Endodermal cell (in vitro differentiated cells): ENCODE data around the gene ARHGAP44. TPM values are rescaled to one million over a fixed set of nuclear protein-coding genes. Genes with fewer than 3 reads are reported as not detected.

ENCODE experiments used
- DNase-seq: peaks from one replicate; pipeline ENCODE4 v3.0.0-alpha.2; 2017
- H3K27ac ChIP-seq: 2 replicates; pipeline ENCODE4 v1.5.1; 2013; ENCODE audit warnings: mild to moderate bottlenecking, low read depth, low read length, moderate library complexity
- H3K27me3 ChIP-seq: 2 replicates; pipeline ENCODE4 v1.6.1; 2013; ENCODE audit warnings: mild to moderate bottlenecking, low read length, moderate library complexity; ENCODE audit not compliant: insufficient read depth, control insufficient read depth, poor library complexity, severe bottlenecking
- H3K36me3 ChIP-seq: 2 replicates; pipeline ENCODE4 v1.7.0; 2013; ENCODE audit warnings: mild to moderate bottlenecking, low read length, moderate library complexity; ENCODE audit not compliant: control insufficient read depth, insufficient read depth
- H3K4me1 ChIP-seq: one replicate; pipeline ENCODE4 v1.7.0; 2013; ENCODE audit warnings: low read length; ENCODE audit not compliant: control insufficient read depth, insufficient read depth
- H3K4me3 ChIP-seq: 2 replicates; pipeline ENCODE4 v1.5.1; 2013; ENCODE audit warnings: mild to moderate bottlenecking, low read length, moderate library complexity
- H3K9ac ChIP-seq: 2 replicates; pipeline ENCODE4 v1.6.1; 2013; ENCODE audit warnings: mild to moderate bottlenecking, low read length, moderate library complexity; ENCODE audit not compliant: poor library complexity, severe bottlenecking; ENCODE audit errors: extremely low read depth
- H3K9me3 ChIP-seq: 2 replicates; pipeline ENCODE4 v1.6.1; 2013; ENCODE audit warnings: mild to moderate bottlenecking, low read length, moderate library complexity; ENCODE audit not compliant: control insufficient read depth
- H3K27ac Mint-ChIP-seq: 2 replicates; pipeline ENCODE4 v1.8.0; 2020; ENCODE audit warnings: mixed read lengths
- H3K27me3 Mint-ChIP-seq: 2 replicates; pipeline ENCODE4 v1.8.0; 2021; ENCODE audit warnings: mild to moderate bottlenecking, mixed read lengths; ENCODE audit not compliant: insufficient read depth
- H3K36me3 Mint-ChIP-seq: 2 replicates; pipeline ENCODE4 v1.8.0; 2020; ENCODE audit warnings: low read depth, mixed read lengths
- H3K4me1 Mint-ChIP-seq: 2 replicates; pipeline ENCODE4 v1.8.0; 2020; ENCODE audit warnings: mixed read lengths
- H3K4me3 Mint-ChIP-seq: 2 replicates; pipeline ENCODE4 v1.8.0; 2020; ENCODE audit warnings: mild to moderate bottlenecking, moderate library complexity, mixed read lengths
- H3K9me3 Mint-ChIP-seq: 2 replicates; pipeline ENCODE4 v1.8.0; 2020; ENCODE audit warnings: mild to moderate bottlenecking, mixed read lengths
- WGBS, 2 experiments: methylation state at CpG; one replicate each; pipeline versions ENCODE4 v1.1.5 to v1.1.7; 2013; ENCODE audit warnings: missing lambda C conversion rate in 2 of 2, mixed read lengths in 1 of 2; ENCODE audit not compliant: insufficient coverage in 1 of 2, insufficient read length in 1 of 2; 5-methylcytosine and 5-hydroxymethylcytosine counted together
- total RNA-seq, 2 donors: library from RNA; stranded (reverse); fragmentation: NEBNext Ultra II Directional in 1 of 2; extraction: Animal tissue kit (Norgen Biotek cat#: 25700) in 1 of 2; gene quantifications; 2 replicates in 1 of 2; 3 replicates in 1 of 2; pipeline ENCODE4 v1.2.1, GENCODE V29; 2021
- TF ChIP-seq, protein P1 (sequence below): fragments of 200-600 bp; sonication (generic); conservative IDR thresholded peaks from 2 replicates; pipeline ENCODE4 v1.5.0; 2021; ENCODE audit warnings: antibody characterized with exemption, mild to moderate bottlenecking

ARHGAP44 gene
- total RNA-seq, 2 donors from 2014 or later = 14.2 to 21.9 TPM

DNA sequence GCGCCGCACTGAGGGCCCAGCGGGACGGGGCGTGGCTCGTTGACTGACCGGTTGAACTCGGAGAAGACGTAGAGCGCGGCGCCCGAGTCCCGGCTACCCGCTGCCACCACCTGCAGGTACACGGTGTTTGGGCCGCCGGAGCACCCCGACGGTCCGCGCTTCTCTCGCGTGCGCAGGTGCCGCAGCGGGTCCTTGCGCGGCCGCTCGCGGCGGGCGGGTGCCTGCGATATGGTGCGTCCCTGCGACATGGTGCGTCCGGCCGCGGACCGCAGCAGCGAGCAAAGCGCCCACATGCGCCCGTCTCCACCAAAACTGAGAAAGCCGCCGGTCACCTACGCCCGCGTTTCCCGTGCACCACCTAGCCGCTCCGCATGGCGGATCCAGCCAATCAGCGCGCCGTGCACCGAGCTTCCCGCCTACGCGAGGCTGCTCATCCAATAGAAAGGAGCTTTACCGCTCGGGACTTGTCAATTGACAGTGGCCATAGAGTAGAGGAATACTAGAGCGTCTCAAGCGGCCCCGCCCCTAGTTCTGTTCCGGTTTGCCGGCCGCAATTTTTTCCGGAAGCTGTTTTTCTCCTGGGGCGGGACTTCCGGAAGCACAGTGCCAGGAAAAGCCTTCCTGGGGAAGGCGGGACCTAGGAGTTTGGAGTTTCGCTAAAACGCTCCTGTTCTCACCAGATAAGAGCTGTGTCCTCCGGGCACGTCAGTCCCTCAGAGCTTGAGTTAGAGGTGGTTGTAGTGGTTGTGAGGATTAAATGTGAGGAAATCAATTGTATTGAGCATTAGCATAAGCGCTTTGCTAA, 228.6 kb downstream of the ARHGAP44 start, which contains the start of gene ELAC2:
Gene ELAC2, minus strand, starts transcription at position 373 of the 805 bp plus-strand sequence. Its CDS starts 80 bp downstream, at position 293.
- Mint-ChIP-seq H3K4me3 (peak within 1 kb of the TSS; percentile 85), H3K4me1 (peaks cover 6% of the 10 kb centered on the region), H3K27me3 (no peaks in the 10 kb centered on the region), H3K36me3 (peaks cover 38% of the 10 kb centered on the region), H3K9me3 (no peaks in the 10 kb centered on the region), H3K27ac (peak within 1 kb of the TSS; percentile 97)
- peak; percentile 100 for DNase-seq
- 0 to 1% methylated on average over 36 to 79 of the region's 79 CpGs for WGBS, 2 experiments
- peak within 1 kb of the TSS; percentile 47 for H3K27ac ChIP-seq
- H3K9ac ChIP-seq = peak within 1 kb of the TSS; percentile 83
- TF ChIP-seq, protein P1, sequence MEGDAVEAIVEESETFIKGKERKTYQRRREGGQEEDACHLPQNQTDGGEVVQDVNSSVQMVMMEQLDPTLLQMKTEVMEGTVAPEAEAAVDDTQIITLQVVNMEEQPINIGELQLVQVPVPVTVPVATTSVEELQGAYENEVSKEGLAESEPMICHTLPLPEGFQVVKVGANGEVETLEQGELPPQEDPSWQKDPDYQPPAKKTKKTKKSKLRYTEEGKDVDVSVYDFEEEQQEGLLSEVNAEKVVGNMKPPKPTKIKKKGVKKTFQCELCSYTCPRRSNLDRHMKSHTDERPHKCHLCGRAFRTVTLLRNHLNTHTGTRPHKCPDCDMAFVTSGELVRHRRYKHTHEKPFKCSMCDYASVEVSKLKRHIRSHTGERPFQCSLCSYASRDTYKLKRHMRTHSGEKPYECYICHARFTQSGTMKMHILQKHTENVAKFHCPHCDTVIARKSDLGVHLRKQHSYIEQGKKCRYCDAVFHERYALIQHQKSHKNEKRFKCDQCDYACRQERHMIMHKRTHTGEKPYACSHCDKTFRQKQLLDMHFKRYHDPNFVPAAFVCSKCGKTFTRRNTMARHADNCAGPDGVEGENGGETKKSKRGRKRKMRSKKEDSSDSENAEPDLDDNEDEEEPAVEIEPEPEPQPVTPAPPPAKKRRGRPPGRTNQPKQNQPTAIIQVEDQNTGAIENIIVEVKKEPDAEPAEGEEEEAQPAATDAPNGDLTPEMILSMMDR = peak; percentile 37
- H3K4me3 ChIP-seq = peak within 1 kb of the TSS; percentile 99
- H3K36me3 ChIP-seq = peaks cover 35% of the 10 kb centered on the region
- H3K27me3 ChIP-seq = no peaks in the 10 kb centered on the region
- H3K9me3 ChIP-seq = no peaks in the 10 kb centered on the region
- no peaks in the 10 kb centered on the region for H3K4me1 ChIP-seq

- TF ChIP-seq, protein P1 = no peak
- Mint-ChIP-seq H3K27me3 (peaks cover 9% of the 10 kb centered on the region), H3K4me3 (no peak overlapping the region), H3K9me3 (no peaks in the 10 kb centered on the region), H3K27ac (no peak overlapping the region), H3K36me3 (no peaks in the 10 kb centered on the region), H3K4me1 (peaks cover 4% of the 10 kb centered on the region)
- Histone ChIP-seq H3K27me3 (peaks cover 8% of the 10 kb centered on the region), H3K27ac (no peak overlapping the region), H3K9ac (no peak overlapping the region), H3K9me3 (no peaks in the 10 kb centered on the region), H3K4me3 (no peak overlapping the region), H3K4me1 (no peaks in the 10 kb centered on the region), H3K36me3 (no peaks in the 10 kb centered on the region)
- 82 to 84% methylated on average over 4 to 6 of the region's 6 CpGs for whole genome bisulfite sequencing, 2 experiments
- DNase-seq = no peak
These were observed 234.7 kb downstream of the ARHGAP44 start for GRCh38 chr17:13024016-13024415.

- Mint-ChIP-seq H3K27ac (no peak overlapping the region), H3K9me3 (no peaks in the 10 kb centered on the region), H3K36me3 (no peaks in the 10 kb centered on the region), H3K4me3 (peak overlapping the region; percentile 44), H3K4me1 (peaks cover 8% of the 10 kb centered on the region), H3K27me3 (peaks cover 9% of the 10 kb centered on the region)
- TF ChIP-seq, protein P1 = peak; percentile 97
- H3K27ac ChIP-seq = no peak overlapping the region
- H3K4me1 ChIP-seq = no peaks in the 10 kb centered on the region
- no peaks in the 10 kb centered on the region for H3K9me3 ChIP-seq
- 36 to 50% methylated on average over 8 to 19 of the region's 19 CpGs for WGBS, 2 experiments
- peaks cover 8% of the 10 kb centered on the region for H3K27me3 ChIP-seq
- no peaks in the 10 kb centered on the region for H3K36me3 ChIP-seq
- no peak overlapping the region for H3K4me3 ChIP-seq
- no peak overlapping the region for H3K9ac ChIP-seq
- peak; percentile 97 for DNase-seq
These were observed 235.4 kb downstream of the ARHGAP44 start for GRCh38 chr17:13024526-13025257.
